Measurements from ENCODE around the gene TAS2R60.
A peak's percentile ranks its signal among the peaks of the same experiment; 100 is the strongest.

TAS2R60 gene

DNA sequence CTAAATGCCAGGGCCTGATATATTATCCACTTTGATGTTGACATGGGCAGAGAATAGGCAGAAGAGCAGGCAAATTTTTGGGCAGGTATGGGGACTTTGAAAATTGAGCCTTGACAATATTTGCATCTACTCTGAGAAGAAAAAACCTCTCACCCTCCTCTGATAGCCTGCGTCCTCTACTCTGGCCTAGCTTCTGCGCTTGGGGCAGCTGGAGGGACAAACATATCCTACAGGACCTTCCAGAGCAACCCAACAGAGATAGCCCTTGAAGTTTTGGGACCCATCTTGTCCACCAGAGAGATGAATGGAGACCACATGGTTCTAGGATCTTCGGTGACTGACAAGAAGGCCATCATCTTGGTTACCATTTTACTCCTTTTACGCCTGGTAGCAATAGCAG is at the start of gene TAS2R60:
TAS2R60 (plus strand) TSS at position 301 of the 400 bp plus-strand sequence; CDS start at position 301, 0 bp downstream.
- TF ChIP-seq ZFX (IDR thresholded peaks at IDR 0.05) = no peak
- TF ChIP-seq, protein P1, sequence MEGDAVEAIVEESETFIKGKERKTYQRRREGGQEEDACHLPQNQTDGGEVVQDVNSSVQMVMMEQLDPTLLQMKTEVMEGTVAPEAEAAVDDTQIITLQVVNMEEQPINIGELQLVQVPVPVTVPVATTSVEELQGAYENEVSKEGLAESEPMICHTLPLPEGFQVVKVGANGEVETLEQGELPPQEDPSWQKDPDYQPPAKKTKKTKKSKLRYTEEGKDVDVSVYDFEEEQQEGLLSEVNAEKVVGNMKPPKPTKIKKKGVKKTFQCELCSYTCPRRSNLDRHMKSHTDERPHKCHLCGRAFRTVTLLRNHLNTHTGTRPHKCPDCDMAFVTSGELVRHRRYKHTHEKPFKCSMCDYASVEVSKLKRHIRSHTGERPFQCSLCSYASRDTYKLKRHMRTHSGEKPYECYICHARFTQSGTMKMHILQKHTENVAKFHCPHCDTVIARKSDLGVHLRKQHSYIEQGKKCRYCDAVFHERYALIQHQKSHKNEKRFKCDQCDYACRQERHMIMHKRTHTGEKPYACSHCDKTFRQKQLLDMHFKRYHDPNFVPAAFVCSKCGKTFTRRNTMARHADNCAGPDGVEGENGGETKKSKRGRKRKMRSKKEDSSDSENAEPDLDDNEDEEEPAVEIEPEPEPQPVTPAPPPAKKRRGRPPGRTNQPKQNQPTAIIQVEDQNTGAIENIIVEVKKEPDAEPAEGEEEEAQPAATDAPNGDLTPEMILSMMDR (conservative IDR thresholded peaks at IDR 0.05) = no peak
- H3K27ac ChIP-seq = no peak within 1 kb of the TSS

DNA sequence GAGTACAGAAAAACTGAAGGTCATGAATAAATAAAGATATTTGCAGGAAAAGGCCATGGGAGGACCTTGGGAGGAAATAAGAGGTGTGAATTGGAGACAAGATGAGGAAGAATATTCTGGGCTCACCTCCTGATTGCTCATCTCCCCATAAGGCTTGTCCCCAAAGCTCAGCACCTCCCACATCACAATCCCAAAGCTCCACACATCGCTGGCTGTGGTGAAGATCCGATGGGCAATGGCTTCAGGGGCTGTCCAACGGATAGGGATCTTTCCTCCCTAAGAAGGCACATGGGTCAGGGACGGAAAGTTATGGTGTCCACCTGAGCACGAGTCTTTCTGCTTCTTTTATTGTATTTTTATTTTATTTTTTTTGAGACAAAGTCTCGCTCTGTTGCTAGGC is 49.2 kb upstream of the TAS2R60 start:
- no peak overlapping the region for H3K27ac ChIP-seq
- TF ChIP-seq, protein P1 (conservative IDR thresholded peaks at IDR 0.05) = no peak
- TF ChIP-seq ZFX (IDR thresholded peaks at IDR 0.05) = no peak

DNA sequence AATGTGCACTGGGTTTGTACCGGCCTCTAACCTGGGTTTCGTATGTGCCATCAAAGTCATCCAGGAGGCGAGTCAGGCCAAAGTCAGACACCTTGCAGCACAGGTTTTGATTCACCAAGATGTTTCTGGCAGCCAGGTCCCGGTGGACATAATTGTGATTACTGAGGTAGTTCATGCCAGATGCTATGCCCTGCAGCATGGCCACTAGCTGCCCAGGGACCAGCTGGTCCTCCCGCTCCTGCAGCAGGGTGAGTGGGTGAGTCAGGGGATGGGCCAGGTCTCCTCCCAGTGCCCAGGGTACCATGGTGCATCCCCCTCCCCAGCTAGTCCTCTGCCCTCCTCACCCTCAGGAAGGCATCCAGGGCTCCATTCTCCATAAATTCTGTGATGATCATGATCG is 48.5 kb upstream of the TAS2R60 start:
- H3K27ac ChIP-seq = no peak overlapping the region
- TF ChIP-seq ZFX (IDR thresholded peaks at IDR 0.05) = no peak
- TF ChIP-seq, protein P1 (conservative IDR thresholded peaks at IDR 0.05) = no peak

DNA sequence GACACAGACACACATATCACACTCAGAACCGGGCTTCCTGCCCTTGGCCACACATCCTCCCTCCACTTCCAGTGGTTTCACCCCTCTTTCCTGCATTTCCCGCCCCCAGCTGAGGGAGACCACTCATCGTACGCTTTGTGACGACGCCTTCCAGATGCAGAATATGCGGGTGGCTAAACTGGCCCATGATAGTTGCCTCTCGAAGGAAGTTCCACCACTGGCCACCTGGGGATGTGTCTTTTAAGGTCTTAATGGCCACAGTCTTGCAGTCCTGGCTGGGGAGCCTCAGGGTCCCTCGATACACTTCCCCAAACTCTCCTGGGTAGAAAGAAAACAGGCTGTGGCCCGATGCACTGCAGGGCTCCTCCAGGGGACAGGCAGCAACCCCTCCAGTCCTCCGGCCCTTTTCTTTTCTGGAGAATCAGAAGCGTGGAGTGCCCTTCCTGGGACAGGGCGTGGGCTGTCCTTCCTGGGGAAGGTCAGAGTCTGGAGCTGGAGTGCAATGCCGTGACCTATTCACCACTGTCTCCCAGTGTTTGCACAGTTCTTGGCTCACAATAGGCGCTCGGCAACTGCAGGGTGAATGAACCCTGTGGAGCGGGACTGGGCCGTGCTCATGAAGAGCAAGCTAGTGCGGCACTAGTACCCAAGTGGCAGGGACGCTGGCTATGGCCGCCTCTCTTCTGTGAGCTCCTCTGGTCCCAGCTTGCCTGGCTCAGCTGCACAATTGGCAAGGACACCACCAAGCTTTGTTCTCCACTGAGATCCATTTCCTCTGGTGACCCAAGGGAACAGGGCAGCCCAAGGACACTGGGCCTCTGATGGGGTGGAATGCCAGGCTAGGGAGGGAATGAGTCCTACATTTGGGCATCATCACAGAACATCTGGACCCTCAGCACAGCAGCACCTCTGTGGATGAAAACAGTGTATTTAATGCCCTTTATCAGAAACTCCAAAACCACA is 47.8 kb upstream of the TAS2R60 start:
- TF ChIP-seq ZFX (IDR thresholded peaks at IDR 0.05) = no peak
- TF ChIP-seq, protein P1 (conservative IDR thresholded peaks at IDR 0.05) = no peak
- H3K27ac ChIP-seq = peak overlapping the region; percentile 0; the same call in 1 of the 2 replicates

DNA sequence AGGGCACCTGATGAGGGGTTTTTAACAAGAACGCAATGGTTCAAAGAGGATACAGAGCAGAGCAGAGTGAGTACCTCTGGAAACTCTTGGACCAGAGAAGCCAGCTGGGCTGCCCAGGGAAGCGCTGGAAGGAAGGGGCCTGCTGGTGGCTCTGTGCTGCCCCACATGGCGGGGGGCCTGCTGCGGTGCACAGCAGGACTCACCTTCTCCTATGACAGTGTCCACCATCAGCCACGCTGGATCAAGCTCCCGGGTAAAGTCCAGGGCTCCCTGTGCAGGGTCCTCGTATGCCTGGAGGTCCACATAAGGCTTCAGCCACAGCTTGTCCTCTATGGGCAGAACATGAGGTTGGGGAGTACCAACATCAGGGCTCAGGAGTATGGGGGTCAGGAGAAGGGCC is 47.1 kb upstream of the TAS2R60 start:
- no peak overlapping the region for H3K27ac ChIP-seq
- TF ChIP-seq, protein P1 (conservative IDR thresholded peaks at IDR 0.05) = no peak
- TF ChIP-seq ZFX (IDR thresholded peaks at IDR 0.05) = no peak

GRCh38 chr7:143396625-143397556 is 46.4 kb upstream of the TAS2R60 start:
- TF ChIP-seq ZFX (IDR thresholded peaks at IDR 0.05) = no peak
- TF ChIP-seq, protein P1 (conservative IDR thresholded peaks at IDR 0.05) = no peak
- H3K27ac ChIP-seq = no peak overlapping the region
